ENCODE measurements around the gene NKAIN2. TPM values are rescaled to one million over a fixed set of nuclear protein-coding genes. Genes with fewer than 3 reads are reported as not detected.
"Not testable (repeated sequence)": the region's sequence is repeated elsewhere in the genome, so short reads cannot be mapped to it uniquely, and the experiment has no call there.

The NKAIN2 gene
- total RNA-seq, 1 experiment from 2014 or later, result not detected

DNA sequence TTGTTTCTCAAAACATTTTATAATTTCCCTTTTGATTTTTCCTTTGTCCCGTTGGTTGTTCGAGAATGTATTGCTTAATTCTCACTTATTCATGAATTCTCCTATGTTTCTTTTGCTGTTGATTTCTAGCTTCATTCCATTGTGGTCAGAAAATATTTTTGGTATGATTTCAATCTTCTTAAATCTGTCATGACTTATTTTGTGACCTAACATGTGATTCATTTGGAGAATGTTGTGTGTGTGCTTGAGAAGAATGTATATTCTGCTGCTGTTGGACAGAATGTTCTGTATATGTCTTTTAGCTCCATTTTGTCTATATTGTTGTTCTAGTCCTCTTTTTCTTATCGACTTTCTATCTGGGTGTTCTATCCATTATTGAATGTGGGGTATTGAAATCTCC, 872.4 kb downstream of the NKAIN2 start:
- H3K27ac ChIP-seq, result no peak overlapping the region
- H3K36me3 ChIP-seq, result no peaks in the 10 kb centered on the region
- no peak for DNase-seq
- H3K9me3 ChIP-seq (replicated peaks), result 0 out of 2 replicates have a peak, but pooled peaks cover 2% of the 10 kb centered on the region
- H3K27me3 ChIP-seq, result no peaks in the 10 kb centered on the region
- H3K4me3 ChIP-seq, result no peak overlapping the region
- H3K4me1 ChIP-seq, result no peaks in the 10 kb centered on the region

DNA sequence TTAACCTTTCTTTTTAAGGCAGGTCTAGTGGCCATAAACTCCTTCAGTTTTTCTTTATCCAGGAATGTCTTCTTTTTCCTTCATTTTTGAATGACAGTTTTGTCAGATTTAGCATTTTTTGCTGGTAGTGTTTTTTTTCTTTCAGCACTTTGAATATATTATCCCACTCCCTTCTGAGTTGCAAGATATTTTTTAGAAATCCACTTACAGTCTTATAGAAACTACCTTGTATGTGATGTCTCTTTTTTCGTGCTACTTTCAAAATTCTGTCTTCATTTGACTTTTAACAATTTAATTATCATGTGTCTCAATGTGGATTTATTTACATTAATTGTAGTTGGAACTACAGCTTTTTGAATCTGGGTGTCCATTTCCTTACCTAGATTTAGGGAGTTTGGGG, 874.2 kb downstream of the NKAIN2 start:
- Histone ChIP-seq H3K9me3 (replicated peaks) (0 out of 2 replicates have a peak, but pooled peaks cover 2% of the 10 kb centered on the region), H3K36me3 (no peaks in the 10 kb centered on the region), H3K4me1 (no peaks in the 10 kb centered on the region), H3K27ac (no peak overlapping the region), H3K27me3 (no peaks in the 10 kb centered on the region), H3K4me3 (no peak overlapping the region)
- no peak for DNase-seq

DNA sequence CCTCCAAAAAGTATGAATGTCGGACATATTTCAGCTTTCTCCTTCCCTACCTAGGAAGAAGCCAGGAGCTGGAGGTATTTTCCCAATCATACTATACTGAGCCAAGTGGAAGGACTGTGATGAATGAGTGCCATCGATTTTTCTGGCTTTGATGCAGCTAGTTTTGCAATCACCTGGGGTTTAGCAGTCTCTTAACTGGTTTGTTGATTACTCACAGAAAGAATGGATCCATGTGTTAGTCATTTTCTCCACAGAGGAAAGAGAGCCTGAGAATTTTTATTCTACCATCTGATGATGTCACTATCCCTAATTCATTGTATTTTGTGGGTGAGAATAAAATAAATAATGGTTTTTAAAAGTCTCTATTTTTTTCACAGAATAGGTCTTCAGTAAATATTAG, 875.7 kb downstream of the NKAIN2 start:
- Histone ChIP-seq H3K4me1 (no peaks in the 10 kb centered on the region), H3K36me3 (no peaks in the 10 kb centered on the region), H3K27ac (no peak overlapping the region), H3K4me3 (no peak overlapping the region), H3K9me3 (replicated peaks) (0 out of 2 replicates have a peak, but pooled peaks cover 2% of the 10 kb centered on the region), H3K27me3 (no peaks in the 10 kb centered on the region)
- DNase-seq, result no peak

GRCh38 chr6:124682751-124683150, 879.1 kb downstream of the NKAIN2 start:
- DNase-seq, result no peak

DNA sequence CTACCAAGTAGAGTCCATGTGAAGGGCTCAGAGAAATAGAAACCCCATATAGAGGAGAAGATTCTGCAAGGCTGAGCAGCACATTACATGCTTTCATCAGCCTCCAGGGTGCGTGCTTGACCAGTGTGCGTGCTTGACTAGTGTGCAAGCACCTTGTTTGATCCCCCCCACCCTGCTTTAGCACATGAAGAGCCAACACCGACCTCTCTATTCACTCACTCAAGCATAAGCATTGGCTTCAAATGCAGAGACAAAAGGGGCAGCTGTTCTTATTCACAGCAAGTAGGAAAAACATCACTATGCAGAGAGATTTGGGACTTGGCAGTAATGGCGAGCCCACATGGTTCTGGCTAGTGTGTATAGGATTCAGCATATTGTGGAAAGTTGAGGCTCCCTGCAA, 879.8 kb downstream of the NKAIN2 start:
- Histone ChIP-seq H3K4me1 (no peaks in the 10 kb centered on the region), H3K9me3 (replicated peaks) (no peaks in the 10 kb centered on the region), H3K36me3 (no peaks in the 10 kb centered on the region), H3K4me3 (no peak overlapping the region), H3K27ac (no peak overlapping the region), H3K27me3 (no peaks in the 10 kb centered on the region)
- peak in 1 of 2 experiments; percentile 1 for DNase-seq

More at GRCh38 chr6:124682751-124683150, 879.1 kb downstream of the NKAIN2 start:
- Histone ChIP-seq H3K27me3 (no peaks in the 10 kb centered on the region), H3K4me3 (no peak overlapping the region), H3K36me3 (no peaks in the 10 kb centered on the region), H3K4me1 (no peaks in the 10 kb centered on the region), H3K27ac (no peak overlapping the region), H3K9me3 (replicated peaks) (0 out of 2 replicates have a peak, but pooled peaks cover under 1% of the 10 kb centered on the region)

GRCh38 chr6:124684621-124685020, 881.0 kb downstream of the NKAIN2 start:
- no peak for DNase-seq
- Histone ChIP-seq H3K9me3 (replicated peaks) (no peaks in the 10 kb centered on the region), H3K27me3 (no peaks in the 10 kb centered on the region), H3K36me3 (no peaks in the 10 kb centered on the region), H3K4me3 (no peak overlapping the region), H3K4me1 (no peaks in the 10 kb centered on the region), H3K27ac (no peak overlapping the region)

DNA sequence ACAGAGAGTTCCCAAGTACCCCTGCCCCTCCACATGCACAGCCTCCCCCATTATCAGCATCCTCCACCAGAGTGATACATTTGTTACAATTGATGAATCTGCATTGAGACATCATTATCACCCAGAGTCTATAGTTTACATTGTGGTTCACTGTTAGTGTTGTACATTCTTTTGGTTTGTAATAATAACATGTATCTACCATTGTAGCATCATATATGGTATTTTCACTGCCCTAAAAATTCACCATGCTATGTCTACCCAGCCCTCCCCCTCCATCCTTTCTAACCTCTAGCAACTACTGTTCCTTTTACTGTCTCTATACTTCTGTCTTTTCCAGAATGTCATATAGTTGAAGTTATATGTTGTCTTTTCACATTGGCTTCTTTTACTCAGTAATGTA, 884.7 kb downstream of the NKAIN2 start:
- DNase-seq, result no peak
- H3K27ac ChIP-seq, result no peak overlapping the region
- H3K4me1 ChIP-seq, result no peaks in the 10 kb centered on the region
- no peak overlapping the region for H3K4me3 ChIP-seq
- no peaks in the 10 kb centered on the region for H3K36me3 ChIP-seq
- no peaks in the 10 kb centered on the region for H3K27me3 ChIP-seq
- no peaks in the 10 kb centered on the region for H3K9me3 ChIP-seq (replicated peaks)

DNA sequence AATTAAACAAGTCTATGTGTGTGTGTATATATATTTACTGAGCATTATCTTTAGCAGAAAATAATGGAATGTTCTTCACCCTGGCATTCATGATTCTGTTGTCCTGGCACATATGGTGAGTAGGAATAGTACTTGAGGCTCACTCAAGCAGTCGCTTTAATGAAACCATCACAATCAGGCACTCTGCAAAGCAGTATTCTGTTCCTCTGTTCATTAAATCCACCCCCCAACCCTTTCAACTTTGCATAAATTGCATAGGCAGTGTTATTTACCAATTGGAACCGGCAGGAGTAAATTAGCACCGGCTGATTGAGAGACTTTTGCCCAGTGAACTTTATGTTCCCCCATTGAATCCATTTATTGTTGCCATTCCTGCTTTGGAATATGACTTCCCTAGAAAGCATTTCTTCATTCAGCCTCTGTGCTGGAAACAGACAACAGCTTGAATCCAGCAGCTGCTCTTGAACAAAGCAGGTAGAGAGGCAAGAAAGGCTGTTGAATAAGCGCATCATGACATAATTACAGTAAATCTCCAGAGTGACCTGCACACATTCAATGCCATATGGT, 890.6 kb downstream of the NKAIN2 start:
- Histone ChIP-seq H3K27me3 (no peaks in the 10 kb centered on the region), H3K9me3 (replicated peaks) (no peaks in the 10 kb centered on the region), H3K4me3 (no peak overlapping the region), H3K4me1 (no peaks in the 10 kb centered on the region), H3K27ac (no peak overlapping the region), H3K36me3 (no peaks in the 10 kb centered on the region)
- DNase-seq, result no peak

DNA sequence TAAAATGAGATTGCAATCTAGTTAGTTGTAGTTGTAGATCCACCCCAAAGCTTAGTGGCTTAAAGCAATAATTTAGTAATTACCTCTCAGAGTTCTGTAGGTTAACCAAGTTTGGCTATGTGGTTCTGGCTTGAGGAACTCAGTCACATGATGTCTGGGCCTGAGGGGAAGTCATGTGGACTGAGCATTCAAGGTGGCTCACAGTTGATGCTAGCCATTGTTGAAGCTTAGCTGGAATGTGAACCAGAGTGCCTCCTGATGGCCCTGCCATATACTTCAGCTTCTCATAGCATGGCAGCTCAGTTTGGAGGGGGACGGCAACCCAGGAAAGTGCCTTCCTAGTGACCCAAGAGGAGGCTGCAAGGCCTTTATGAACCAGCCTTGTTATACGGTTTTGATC, 895.4 kb downstream of the NKAIN2 start:
- no peaks in the 10 kb centered on the region for H3K4me1 ChIP-seq
- H3K27ac ChIP-seq, result no peak overlapping the region
- no peaks in the 10 kb centered on the region for H3K27me3 ChIP-seq
- H3K4me3 ChIP-seq, result no peak overlapping the region
- no peak for DNase-seq
- no peaks in the 10 kb centered on the region for H3K9me3 ChIP-seq (replicated peaks)
- H3K36me3 ChIP-seq, result no peaks in the 10 kb centered on the region

DNA sequence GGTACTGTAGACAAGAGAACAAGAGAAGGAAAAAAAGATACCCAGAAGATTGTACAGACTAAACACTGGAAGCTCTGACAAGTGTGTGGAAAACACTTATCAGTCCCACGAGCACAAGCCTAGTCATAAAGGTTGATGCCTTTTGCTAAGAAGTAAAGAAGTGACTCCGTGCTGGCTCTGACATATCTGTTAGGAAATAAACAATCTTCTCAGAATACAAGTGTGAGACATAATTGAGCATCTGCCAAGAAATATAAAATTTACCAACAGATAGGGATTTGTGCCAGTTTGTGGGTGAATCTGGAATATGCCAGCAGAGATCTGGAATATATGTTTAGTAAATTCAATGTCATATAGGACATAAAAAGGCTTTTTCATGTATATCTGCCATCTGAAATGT, 899.9 kb downstream of the NKAIN2 start:
- DNase-seq, result no peak
- H3K27ac ChIP-seq, result no peak overlapping the region
- no peaks in the 10 kb centered on the region for H3K36me3 ChIP-seq
- no peaks in the 10 kb centered on the region for H3K27me3 ChIP-seq
- H3K4me1 ChIP-seq, result no peaks in the 10 kb centered on the region
- no peaks in the 10 kb centered on the region for H3K9me3 ChIP-seq (replicated peaks)
- no peak overlapping the region for H3K4me3 ChIP-seq

GRCh38 chr6:124712532-124712931, 908.9 kb downstream of the NKAIN2 start:
- H3K9me3 ChIP-seq (replicated peaks); H3K4me3 ChIP-seq; H3K27ac ChIP-seq; H3K27me3 ChIP-seq; H3K4me1 ChIP-seq; H3K36me3 ChIP-seq; DNase-seq: not testable (repeated sequence)

- Histone ChIP-seq H3K27ac (no peak overlapping the region), H3K9me3 (replicated peaks) (no peaks in the 10 kb centered on the region), H3K4me1 (no peaks in the 10 kb centered on the region), H3K36me3 (no peaks in the 10 kb centered on the region), H3K27me3 (no peaks in the 10 kb centered on the region), H3K4me3 (no peak overlapping the region)
- DNase-seq, result no peak
These were observed 911.1 kb downstream of the NKAIN2 start for GRCh38 chr6:124714728-124715127.

DNA sequence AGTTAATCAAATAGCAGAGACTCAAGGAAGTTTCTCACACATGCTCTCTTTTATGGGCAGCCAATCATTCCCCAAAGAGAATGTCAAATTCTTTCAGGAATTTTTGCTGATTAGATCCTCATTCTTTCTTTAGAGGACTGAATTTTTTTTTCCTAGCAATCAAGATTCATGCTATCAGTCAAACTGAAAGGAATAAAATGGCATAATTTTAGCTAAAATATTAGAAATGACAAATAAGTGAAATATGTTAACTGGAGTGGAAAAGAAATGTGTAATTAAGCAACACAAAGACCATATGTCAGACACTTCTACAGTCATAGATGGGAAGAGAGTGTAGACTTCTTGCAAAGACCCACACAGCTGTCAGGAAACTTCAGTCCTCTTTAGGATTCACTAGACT, 916.2 kb downstream of the NKAIN2 start:
- Histone ChIP-seq H3K4me3 (no peak overlapping the region), H3K27ac (no peak overlapping the region), H3K4me1 (no peaks in the 10 kb centered on the region)

DNA sequence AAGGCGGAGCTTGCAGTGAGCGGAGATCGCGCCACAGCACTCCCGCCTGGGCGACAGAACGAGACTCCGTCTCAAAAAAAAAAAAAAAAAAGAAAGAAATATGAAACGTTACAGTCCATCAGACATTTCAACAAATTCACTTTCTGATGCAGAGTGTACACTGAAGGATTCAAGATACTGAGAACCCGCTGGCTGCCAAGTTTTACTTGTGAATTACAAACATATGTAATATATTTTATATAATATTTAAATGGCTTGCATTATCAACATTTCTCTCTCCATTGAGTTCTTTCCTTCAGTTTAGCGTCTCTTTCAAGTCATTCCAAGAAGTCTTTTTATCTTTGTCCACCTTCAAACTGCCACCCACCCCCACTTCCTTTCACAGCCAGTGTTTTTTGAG, 917.7 kb downstream of the NKAIN2 start:
- Histone ChIP-seq H3K4me1 (no peaks in the 10 kb centered on the region), H3K27me3 (no peaks in the 10 kb centered on the region), H3K27ac (no peak overlapping the region), H3K9me3 (replicated peaks) (no peaks in the 10 kb centered on the region), H3K36me3 (no peaks in the 10 kb centered on the region), H3K4me3 (no peak overlapping the region)
- DNase-seq, result no peak

More for the DNA sequence above, 916.2 kb downstream of the NKAIN2 start:
- no peaks in the 10 kb centered on the region for H3K9me3 ChIP-seq (replicated peaks)
- no peaks in the 10 kb centered on the region for H3K27me3 ChIP-seq
- DNase-seq, result no peak
- no peaks in the 10 kb centered on the region for H3K36me3 ChIP-seq

- no peaks in the 10 kb centered on the region for H3K27me3 ChIP-seq
- no peaks in the 10 kb centered on the region for H3K4me1 ChIP-seq
- no peak overlapping the region for H3K4me3 ChIP-seq
- no peak for DNase-seq
- H3K9me3 ChIP-seq (replicated peaks), result no peaks in the 10 kb centered on the region
- no peaks in the 10 kb centered on the region for H3K36me3 ChIP-seq
- no peak overlapping the region for H3K27ac ChIP-seq
These were observed 918.6 kb downstream of the NKAIN2 start for GRCh38 chr6:124722141-124722878.

DNA sequence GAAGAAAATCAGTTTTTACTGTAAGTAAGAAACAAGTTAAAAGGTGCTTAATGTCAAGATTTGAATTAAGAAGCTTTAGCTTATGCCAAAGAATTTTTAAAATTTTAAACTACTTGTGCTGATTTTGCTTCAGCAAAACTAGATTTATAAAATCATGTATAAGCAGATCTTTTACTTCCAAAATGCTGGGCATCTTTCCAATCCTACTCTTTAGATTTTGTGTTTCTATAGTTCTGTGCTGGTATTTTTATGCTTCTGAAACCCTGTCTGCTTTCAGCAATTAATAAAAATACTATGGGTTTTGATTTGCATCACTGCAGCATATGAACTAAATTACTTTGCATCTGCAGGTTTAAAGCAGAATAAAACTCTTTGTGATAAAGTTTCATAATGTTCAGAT, 920.0 kb downstream of the NKAIN2 start:
- Histone ChIP-seq H3K4me3 (no peak overlapping the region), H3K9me3 (replicated peaks) (no peaks in the 10 kb centered on the region), H3K27ac (no peak overlapping the region), H3K36me3 (no peaks in the 10 kb centered on the region), H3K4me1 (no peaks in the 10 kb centered on the region), H3K27me3 (no peaks in the 10 kb centered on the region)
- DNase-seq, result no peak

Data from SJCRH30 (cell line).